ENCODE measurements around the gene NSUN6. TPM values are rescaled to one million over a fixed set of nuclear protein-coding genes. Genes with fewer than 3 reads are reported as not detected.

The NSUN6 gene
- total and polyA plus RNA-seq, 4 donors: 16.3 to 47.6 (median 25.0) TPM

- Histone ChIP-seq H3K4me3 (ENCODE audit: low read depth in 1 of 3, low read length in 3 of 3) (no peak overlapping the region), H3K27ac (ENCODE audit: low read depth in 1 of 2, low read length in 2 of 2) (no peak overlapping the region), H3K9ac (ENCODE audit: low read depth in 1 of 2, low read length in 2 of 2) (no peak overlapping the region), H3K27me3 (ENCODE audit: control insufficient read depth in 4 of 4, insufficient read depth in 4 of 4, low read length in 3 of 4) (no peaks in the 10 kb centered on the region), H3K4me1 (ENCODE audit: control insufficient read depth in 4 of 4, insufficient read depth in 4 of 4, low read length in 3 of 4) (peaks cover 0 to 7% (median 3%) of the 10 kb centered on the region in 4 donors), H3K9me3 (ENCODE audit: control insufficient read depth in 4 of 4, low read length in 3 of 4) (no peaks in the 10 kb centered on the region), H3K36me3 (ENCODE audit: control insufficient read depth in 4 of 4, insufficient read depth in 3 of 4, low read depth in 1 of 4, low read length in 3 of 4) (peaks cover 0 to 29% (median 26%) of the 10 kb centered on the region in 4 donors)
- no peak for DNase-seq (ENCODE audit: low spot score)
- TF ChIP-seq RXRA (IDR thresholded peaks at IDR 0.05) (no peak), TAF1 (conservative IDR thresholded peaks at IDR 0.05) (no peak), ZBTB33 (IDR thresholded peaks at IDR 0.05) (no peak), YY1 (IDR thresholded peaks at IDR 0.05) (no peak), HNF4A (conservative IDR thresholded peaks at IDR 0.05) (no peak), ATF3 (IDR thresholded peaks at IDR 0.05) (no peak), NR2F2 (IDR thresholded peaks at IDR 0.05) (no peak), GABPA (IDR thresholded peaks at IDR 0.05 in 1 of 2, conservative IDR thresholded peaks at IDR 0.05 in 1 of 2) (no peak), JUND (IDR thresholded peaks at IDR 0.05) (no peak), EGR1 (IDR thresholded peaks at IDR 0.05; ENCODE audit: low read depth in 2 of 2) (no peak), HNF4G (IDR thresholded peaks at IDR 0.05) (no peak)
- WGBS: 99% methylated on average over 4 of the region's 4 CpGs
Measured at GRCh38 chr10:18606051-18606695, 45.2 kb downstream of the NSUN6 start.

GRCh38 chr10:18601321-18601720, 50.1 kb downstream of the NSUN6 start:
- Histone ChIP-seq H3K27me3 (ENCODE audit: control insufficient read depth in 4 of 4, insufficient read depth in 4 of 4, low read length in 3 of 4) (no peaks in the 10 kb centered on the region), H3K4me3 (ENCODE audit: low read depth in 1 of 3, low read length in 3 of 3) (no peak overlapping the region), H3K36me3 (ENCODE audit: control insufficient read depth in 4 of 4, insufficient read depth in 3 of 4, low read depth in 1 of 4, low read length in 3 of 4) (peaks cover 0 to 22% (median 18%) of the 10 kb centered on the region in 4 donors), H3K27ac (ENCODE audit: low read depth in 1 of 2, low read length in 2 of 2) (no peak overlapping the region), H3K4me1 (ENCODE audit: control insufficient read depth in 4 of 4, insufficient read depth in 4 of 4, low read length in 3 of 4) (no peaks in the 10 kb centered on the region), H3K9ac (ENCODE audit: low read depth in 1 of 2, low read length in 2 of 2) (no peak overlapping the region), H3K9me3 (ENCODE audit: control insufficient read depth in 4 of 4, low read length in 3 of 4) (no peaks in the 10 kb centered on the region)
- TF ChIP-seq YY1 (IDR thresholded peaks at IDR 0.05) (no peak), SP1 (IDR thresholded peaks at IDR 0.05) (no peak), GABPA (IDR thresholded peaks at IDR 0.05 in 1 of 2, conservative IDR thresholded peaks at IDR 0.05 in 1 of 2) (no peak), CTCF (IDR thresholded peaks at IDR 0.05; ENCODE audit: low read depth, low read length, missing input control) (no peak), ATF3 (IDR thresholded peaks at IDR 0.05) (no peak), EGR1 (IDR thresholded peaks at IDR 0.05; ENCODE audit: low read depth in 2 of 2) (no peak)
- WGBS: 89% methylated on average over 2 of the region's 2 CpGs
- DNase-seq (ENCODE audit: low spot score): no peak

GRCh38 chr10:18599392-18599791, 52.0 kb downstream of the NSUN6 start:
- Histone ChIP-seq H3K4me1 (ENCODE audit: control insufficient read depth in 4 of 4, insufficient read depth in 4 of 4, low read length in 3 of 4) (no peaks in the 10 kb centered on the region), H3K4me3 (ENCODE audit: low read depth in 1 of 3, low read length in 3 of 3) (no peak overlapping the region), H3K9ac (ENCODE audit: low read depth in 1 of 2, low read length in 2 of 2) (no peak overlapping the region), H3K9me3 (ENCODE audit: control insufficient read depth in 4 of 4, low read length in 3 of 4) (no peaks in the 10 kb centered on the region), H3K36me3 (ENCODE audit: control insufficient read depth in 4 of 4, insufficient read depth in 3 of 4, low read depth in 1 of 4, low read length in 3 of 4) (peaks cover 0 to 25% (median 22%) of the 10 kb centered on the region in 4 donors), H3K27me3 (ENCODE audit: control insufficient read depth in 4 of 4, insufficient read depth in 4 of 4, low read length in 3 of 4) (no peaks in the 10 kb centered on the region), H3K27ac (ENCODE audit: low read depth in 1 of 2, low read length in 2 of 2) (no peak overlapping the region)
- no peak for DNase-seq (ENCODE audit: low spot score)
- WGBS: 88% methylated on average over 3 of the region's 3 CpGs
- TF ChIP-seq HNF4G (IDR thresholded peaks at IDR 0.05) (no peak), MAX (IDR thresholded peaks at IDR 0.05) (no peak), SP1 (IDR thresholded peaks at IDR 0.05) (peak; percentile 22), FOXA1 (IDR thresholded peaks at IDR 0.05) (no peak), YY1 (IDR thresholded peaks at IDR 0.05) (peak; percentile 27), ZBTB33 (IDR thresholded peaks at IDR 0.05) (peak; percentile 12), RAD21 (IDR thresholded peaks at IDR 0.05) (peak in 1 of 2 donors; percentile 9), RXRA (IDR thresholded peaks at IDR 0.05) (peak; percentile 7 to 27)
